WTC11 (cell line): ENCODE measurements around the gene IL34.

ENCODE experiments used
- ATF1 ChIP-seq: sonication (generic); formaldehyde crosslinking; IDR thresholded peaks from 2 replicates; pipeline ENCODE4 v1.8.1; 2023; ENCODE audit warnings: mild to moderate bottlenecking, moderate library complexity, missing genetic modification reagents
- CBFB ChIP-seq: sonication (generic); formaldehyde crosslinking; IDR thresholded peaks from 2 replicates; pipeline ENCODE4 v1.8.1; 2022; ENCODE audit warnings: mild to moderate bottlenecking, low read depth, missing genetic modification reagents
- ESRRA ChIP-seq: sonication (generic); formaldehyde crosslinking; IDR thresholded peaks from 2 replicates; pipeline ENCODE4 v1.8.1; 2022; ENCODE audit warnings: mild to moderate bottlenecking, missing genetic modification reagents, borderline replicate concordance
- MYBL2 ChIP-seq: sonication (generic); formaldehyde crosslinking; IDR thresholded peaks from 2 replicates; pipeline ENCODE4 v1.8.1; 2023; ENCODE audit warnings: mild to moderate bottlenecking, moderate library complexity, missing genetic modification reagents
- NR1H2 ChIP-seq: sonication (generic); formaldehyde crosslinking; IDR thresholded peaks from 2 replicates; pipeline ENCODE4 v1.9.0; 2021; ENCODE audit warnings: mild to moderate bottlenecking, moderate library complexity, missing genetic modification reagents
- NR2C2 ChIP-seq: sonication (generic); formaldehyde crosslinking; IDR thresholded peaks from 2 replicates; pipeline ENCODE4 v1.8.0; 2022; ENCODE audit warnings: mild to moderate bottlenecking, missing genetic modification reagents
- RELA ChIP-seq: sonication (generic); formaldehyde crosslinking; IDR thresholded peaks from 2 replicates; pipeline ENCODE4 v1.8.1; 2022; ENCODE audit warnings: missing genetic modification reagents, mild to moderate bottlenecking, borderline replicate concordance
- ZNF219 ChIP-seq: sonication (generic); formaldehyde crosslinking; IDR thresholded peaks from 2 replicates; pipeline ENCODE4 v1.8.0; 2023; ENCODE audit warnings: missing genetic modification reagents, mild to moderate bottlenecking, borderline replicate concordance
- TF ChIP-seq, protein P1 (sequence below): fragments of 200-600 bp; IDR thresholded peaks from 2 replicates; pipeline ENCODE4 v1.8.0; 2022; ENCODE audit warnings: antibody characterized with exemption
- TF ChIP-seq, protein P2 (sequence below): sonication (generic); formaldehyde crosslinking; IDR thresholded peaks from 2 replicates; pipeline ENCODE4 v1.8.1; 2022; ENCODE audit warnings: mild to moderate bottlenecking, missing genetic modification reagents, moderate library complexity, borderline replicate concordance
- TF ChIP-seq, protein P3 (sequence below): sonication (generic); formaldehyde crosslinking; IDR thresholded peaks from 2 replicates; pipeline ENCODE4 v1.8.1; 2023; ENCODE audit warnings: mild to moderate bottlenecking, missing genetic modification reagents
- TF ChIP-seq, protein P4 (sequence below): sonication (generic); formaldehyde crosslinking; IDR thresholded peaks from 2 replicates; pipeline ENCODE4 v1.8.1; 2023; ENCODE audit warnings: mild to moderate bottlenecking, missing genetic modification reagents, borderline replicate concordance
- TF ChIP-seq, protein P5 (sequence below): sonication (generic); formaldehyde crosslinking; IDR thresholded peaks from 2 replicates; pipeline ENCODE4 v1.8.1; 2023; ENCODE audit warnings: mild to moderate bottlenecking, moderate library complexity, missing genetic modification reagents

DNA sequence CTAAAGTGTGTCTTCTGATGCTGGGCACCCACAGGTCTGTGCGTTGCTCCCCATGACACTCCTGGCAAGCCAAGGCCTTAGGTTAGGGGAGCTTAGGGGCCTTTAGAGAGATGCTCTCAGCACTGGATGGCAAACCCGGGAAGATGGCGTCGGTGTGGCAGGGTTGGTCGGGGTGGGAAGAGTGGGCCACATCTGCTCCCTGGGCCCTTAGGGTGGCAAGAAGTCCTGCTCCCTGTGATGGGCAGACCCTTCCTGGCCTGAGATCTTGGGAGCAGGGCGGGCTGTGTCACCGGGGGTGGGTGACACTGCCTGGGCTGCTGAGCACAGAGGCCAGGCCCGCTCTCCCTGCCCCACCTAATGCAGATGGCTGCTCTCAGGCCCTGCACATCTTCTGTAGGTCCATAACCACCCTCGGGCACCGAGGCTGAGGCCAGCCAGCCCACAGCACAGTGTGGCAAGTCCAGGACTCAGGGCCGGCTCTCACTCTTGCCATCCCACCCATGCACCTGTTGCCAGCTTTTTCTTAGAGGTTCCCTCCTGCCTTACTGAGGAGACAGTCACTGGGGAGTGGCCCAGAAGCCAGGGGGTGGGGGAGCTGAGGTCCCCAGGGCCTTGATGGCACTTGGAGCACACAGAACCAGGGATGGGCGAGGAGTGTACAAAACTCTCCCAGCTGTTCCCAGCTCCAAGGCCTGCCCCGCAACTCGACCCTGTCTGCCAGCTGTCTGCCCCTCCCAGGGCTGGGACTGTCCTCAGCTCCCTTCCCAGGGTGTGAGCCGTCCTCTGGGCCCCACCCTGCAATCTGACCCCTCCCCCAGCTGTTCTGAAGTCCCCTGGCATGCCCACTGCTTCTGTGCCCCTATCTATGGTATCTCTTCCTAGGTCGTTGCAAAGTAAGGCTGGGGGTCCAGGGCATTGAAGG, 43.9 kb downstream of the IL34 start:
- TF ChIP-seq CBFB (CRISPR knock-in tag): no peak
- TF ChIP-seq, protein P1, sequence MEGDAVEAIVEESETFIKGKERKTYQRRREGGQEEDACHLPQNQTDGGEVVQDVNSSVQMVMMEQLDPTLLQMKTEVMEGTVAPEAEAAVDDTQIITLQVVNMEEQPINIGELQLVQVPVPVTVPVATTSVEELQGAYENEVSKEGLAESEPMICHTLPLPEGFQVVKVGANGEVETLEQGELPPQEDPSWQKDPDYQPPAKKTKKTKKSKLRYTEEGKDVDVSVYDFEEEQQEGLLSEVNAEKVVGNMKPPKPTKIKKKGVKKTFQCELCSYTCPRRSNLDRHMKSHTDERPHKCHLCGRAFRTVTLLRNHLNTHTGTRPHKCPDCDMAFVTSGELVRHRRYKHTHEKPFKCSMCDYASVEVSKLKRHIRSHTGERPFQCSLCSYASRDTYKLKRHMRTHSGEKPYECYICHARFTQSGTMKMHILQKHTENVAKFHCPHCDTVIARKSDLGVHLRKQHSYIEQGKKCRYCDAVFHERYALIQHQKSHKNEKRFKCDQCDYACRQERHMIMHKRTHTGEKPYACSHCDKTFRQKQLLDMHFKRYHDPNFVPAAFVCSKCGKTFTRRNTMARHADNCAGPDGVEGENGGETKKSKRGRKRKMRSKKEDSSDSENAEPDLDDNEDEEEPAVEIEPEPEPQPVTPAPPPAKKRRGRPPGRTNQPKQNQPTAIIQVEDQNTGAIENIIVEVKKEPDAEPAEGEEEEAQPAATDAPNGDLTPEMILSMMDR: no peak
- no peak for TF ChIP-seq MYBL2
- no peak for TF ChIP-seq NR1H2 (CRISPR knock-in tag)
- TF ChIP-seq, protein P2, sequence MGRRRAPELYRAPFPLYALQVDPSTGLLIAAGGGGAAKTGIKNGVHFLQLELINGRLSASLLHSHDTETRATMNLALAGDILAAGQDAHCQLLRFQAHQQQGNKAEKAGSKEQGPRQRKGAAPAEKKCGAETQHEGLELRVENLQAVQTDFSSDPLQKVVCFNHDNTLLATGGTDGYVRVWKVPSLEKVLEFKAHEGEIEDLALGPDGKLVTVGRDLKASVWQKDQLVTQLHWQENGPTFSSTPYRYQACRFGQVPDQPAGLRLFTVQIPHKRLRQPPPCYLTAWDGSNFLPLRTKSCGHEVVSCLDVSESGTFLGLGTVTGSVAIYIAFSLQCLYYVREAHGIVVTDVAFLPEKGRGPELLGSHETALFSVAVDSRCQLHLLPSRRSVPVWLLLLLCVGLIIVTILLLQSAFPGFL: no peak
- no peak for TF ChIP-seq ESRRA (CRISPR knock-in tag)
- TF ChIP-seq, protein P3, sequence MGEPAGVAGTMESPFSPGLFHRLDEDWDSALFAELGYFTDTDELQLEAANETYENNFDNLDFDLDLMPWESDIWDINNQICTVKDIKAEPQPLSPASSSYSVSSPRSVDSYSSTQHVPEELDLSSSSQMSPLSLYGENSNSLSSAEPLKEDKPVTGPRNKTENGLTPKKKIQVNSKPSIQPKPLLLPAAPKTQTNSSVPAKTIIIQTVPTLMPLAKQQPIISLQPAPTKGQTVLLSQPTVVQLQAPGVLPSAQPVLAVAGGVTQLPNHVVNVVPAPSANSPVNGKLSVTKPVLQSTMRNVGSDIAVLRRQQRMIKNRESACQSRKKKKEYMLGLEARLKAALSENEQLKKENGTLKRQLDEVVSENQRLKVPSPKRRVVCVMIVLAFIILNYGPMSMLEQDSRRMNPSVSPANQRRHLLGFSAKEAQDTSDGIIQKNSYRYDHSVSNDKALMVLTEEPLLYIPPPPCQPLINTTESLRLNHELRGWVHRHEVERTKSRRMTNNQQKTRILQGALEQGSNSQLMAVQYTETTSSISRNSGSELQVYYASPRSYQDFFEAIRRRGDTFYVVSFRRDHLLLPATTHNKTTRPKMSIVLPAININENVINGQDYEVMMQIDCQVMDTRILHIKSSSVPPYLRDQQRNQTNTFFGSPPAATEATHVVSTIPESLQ (CRISPR knock-in tag): no peak
- TF ChIP-seq RELA (CRISPR knock-in tag): no peak
- TF ChIP-seq, protein P4, sequence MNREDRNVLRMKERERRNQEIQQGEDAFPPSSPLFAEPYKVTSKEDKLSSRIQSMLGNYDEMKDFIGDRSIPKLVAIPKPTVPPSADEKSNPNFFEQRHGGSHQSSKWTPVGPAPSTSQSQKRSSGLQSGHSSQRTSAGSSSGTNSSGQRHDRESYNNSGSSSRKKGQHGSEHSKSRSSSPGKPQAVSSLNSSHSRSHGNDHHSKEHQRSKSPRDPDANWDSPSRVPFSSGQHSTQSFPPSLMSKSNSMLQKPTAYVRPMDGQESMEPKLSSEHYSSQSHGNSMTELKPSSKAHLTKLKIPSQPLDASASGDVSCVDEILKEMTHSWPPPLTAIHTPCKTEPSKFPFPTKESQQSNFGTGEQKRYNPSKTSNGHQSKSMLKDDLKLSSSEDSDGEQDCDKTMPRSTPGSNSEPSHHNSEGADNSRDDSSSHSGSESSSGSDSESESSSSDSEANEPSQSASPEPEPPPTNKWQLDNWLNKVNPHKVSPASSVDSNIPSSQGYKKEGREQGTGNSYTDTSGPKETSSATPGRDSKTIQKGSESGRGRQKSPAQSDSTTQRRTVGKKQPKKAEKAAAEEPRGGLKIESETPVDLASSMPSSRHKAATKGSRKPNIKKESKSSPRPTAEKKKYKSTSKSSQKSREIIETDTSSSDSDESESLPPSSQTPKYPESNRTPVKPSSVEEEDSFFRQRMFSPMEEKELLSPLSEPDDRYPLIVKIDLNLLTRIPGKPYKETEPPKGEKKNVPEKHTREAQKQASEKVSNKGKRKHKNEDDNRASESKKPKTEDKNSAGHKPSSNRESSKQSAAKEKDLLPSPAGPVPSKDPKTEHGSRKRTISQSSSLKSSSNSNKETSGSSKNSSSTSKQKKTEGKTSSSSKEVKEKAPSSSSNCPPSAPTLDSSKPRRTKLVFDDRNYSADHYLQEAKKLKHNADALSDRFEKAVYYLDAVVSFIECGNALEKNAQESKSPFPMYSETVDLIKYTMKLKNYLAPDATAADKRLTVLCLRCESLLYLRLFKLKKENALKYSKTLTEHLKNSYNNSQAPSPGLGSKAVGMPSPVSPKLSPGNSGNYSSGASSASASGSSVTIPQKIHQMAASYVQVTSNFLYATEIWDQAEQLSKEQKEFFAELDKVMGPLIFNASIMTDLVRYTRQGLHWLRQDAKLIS (CRISPR knock-in tag): no peak
- no peak for TF ChIP-seq ZNF219 (CRISPR knock-in tag)
- TF ChIP-seq, protein P5, sequence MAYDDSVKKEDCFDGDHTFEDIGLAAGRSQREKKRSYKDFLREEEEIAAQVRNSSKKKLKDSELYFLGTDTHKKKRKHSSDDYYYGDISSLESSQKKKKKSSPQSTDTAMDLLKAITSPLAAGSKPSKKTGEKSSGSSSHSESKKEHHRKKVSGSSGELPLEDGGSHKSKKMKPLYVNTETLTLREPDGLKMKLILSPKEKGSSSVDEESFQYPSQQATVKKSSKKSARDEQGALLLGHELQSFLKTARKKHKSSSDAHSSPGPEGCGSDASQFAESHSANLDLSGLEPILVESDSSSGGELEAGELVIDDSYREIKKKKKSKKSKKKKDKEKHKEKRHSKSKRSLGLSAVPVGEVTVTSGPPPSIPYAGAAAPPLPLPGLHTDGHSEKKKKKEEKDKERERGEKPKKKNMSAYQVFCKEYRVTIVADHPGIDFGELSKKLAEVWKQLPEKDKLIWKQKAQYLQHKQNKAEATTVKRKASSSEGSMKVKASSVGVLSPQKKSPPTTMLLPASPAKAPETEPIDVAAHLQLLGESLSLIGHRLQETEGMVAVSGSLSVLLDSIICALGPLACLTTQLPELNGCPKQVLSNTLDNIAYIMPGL (CRISPR knock-in tag): no peak
- no peak for TF ChIP-seq NR2C2 (CRISPR knock-in tag)
- no peak for TF ChIP-seq ATF1 (CRISPR knock-in tag)
